Urothelium cell line (cell line): ENCODE measurements around the gene KCNJ14.

Source experiments
- DNase-seq: peaks from one replicate; pipeline ENCODE4 v3.0.0; 2011; ENCODE audit warnings: low spot score, mixed read lengths
- FAIRE-seq: peaks from 2 replicates; lab custom pipeline; 2011; peaks lifted over from hg19 to GRCh38; lab: Jason Lieb, UNC

KCNJ14 gene

GRCh38 chr19:48502350-48503018 is 47.1 kb downstream of the KCNJ14 start:
- DNase-seq (no peak), FAIRE-seq (no peak)

- no peak for FAIRE-seq
- DNase-seq: peak; percentile 57
Measured at GRCh38 chr19:48506138-48506733, 50.9 kb downstream of the KCNJ14 start.

GRCh38 chr19:48507911-48508439 is 52.6 kb downstream of the KCNJ14 start:
- DNase-seq: no peak
- no peak for FAIRE-seq

- FAIRE-seq (no peak), DNase-seq (no peak)
Measured at GRCh38 chr19:48508729-48509411, 53.5 kb downstream of the KCNJ14 start.

- FAIRE-seq (no peak), DNase-seq (no peak)
Measured at GRCh38 chr19:48509467-48510194, 54.3 kb downstream of the KCNJ14 start.

- FAIRE-seq: no peak
Measured at GRCh38 chr19:48510421-48511268, 55.3 kb downstream of the KCNJ14 start.

GRCh38 chr19:48511321-48511731 is 56.0 kb downstream of the KCNJ14 start:
- FAIRE-seq (no peak), DNase-seq (no peak)

More at GRCh38 chr19:48510421-48511268, 55.3 kb downstream of the KCNJ14 start:
- peak; percentile 60 for DNase-seq

- FAIRE-seq (peak; percentile 62), DNase-seq (peak; percentile 87)
Measured at GRCh38 chr19:48511800-48512503, 56.6 kb downstream of the KCNJ14 start, which contains the start of gene LMTK3. Gene LMTK3 (minus strand): TSS chr19:48511835. CDS start chr19:48511576, 259 bp downstream.

- DNase-seq (no peak), FAIRE-seq (peak; percentile 88)
Measured at GRCh38 chr19:48512504-48513288, 57.3 kb downstream of the KCNJ14 start.

- DNase-seq: peak; percentile 85
- FAIRE-seq: no peak
Measured at GRCh38 chr19:48513289-48514122, 58.1 kb downstream of the KCNJ14 start.

GRCh38 chr19:48514123-48514458 is 58.7 kb downstream of the KCNJ14 start:
- DNase-seq (no peak), FAIRE-seq (no peak)

GRCh38 chr19:48516536-48516935 is 61.2 kb downstream of the KCNJ14 start:
- FAIRE-seq: no peak
- no peak for DNase-seq
